Esophagus mucosa (tissue), 1 donor: ENCODE results near the gene MECR. TPM values are rescaled to one million over a fixed set of nuclear protein-coding genes. Genes with fewer than 3 reads are reported as not detected.
A peak's percentile ranks its signal among the peaks of the same experiment; 100 is the strongest.

ENCODE experiments used
- ATAC-seq: fragments of 200-7000 bp; cut with Tn5 transposase; one replicate; pipeline ENCODE4 v1.9.1; 2020
- total RNA-seq: library from RNA; stranded (reverse); gene quantifications from one replicate; pipeline ENCODE4 v1.2.4, GENCODE V29; 2023
- donor health status: DM: yes; HTN: yes; CAD: no.

Gene MECR
- total RNA-seq, 1 donor from 2014 or later, result 21.0 TPM

DNA sequence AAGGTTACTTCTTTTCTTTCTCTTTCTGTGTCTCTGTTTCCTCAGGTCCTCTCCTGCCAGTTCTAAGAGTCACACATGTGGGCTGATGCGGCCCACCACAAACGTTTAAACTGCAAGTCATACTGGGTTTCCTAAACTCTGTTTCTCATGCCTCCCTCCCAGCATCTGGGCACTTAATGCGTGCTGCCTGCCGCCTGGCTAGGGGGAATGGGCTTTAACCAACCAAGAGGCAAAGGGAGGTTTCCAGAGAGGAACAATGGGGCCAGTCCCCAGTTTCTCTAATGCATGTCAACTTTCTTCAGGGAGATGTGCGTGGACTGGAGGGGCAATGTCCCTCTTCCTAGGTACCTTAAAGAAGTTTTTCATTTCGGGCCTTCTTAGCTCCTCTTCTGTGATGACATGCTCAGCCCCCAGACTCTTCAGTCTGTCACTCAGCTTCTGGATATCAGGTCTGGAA is 29.1 kb downstream of the MECR start:
- no peak for ATAC-seq

DNA sequence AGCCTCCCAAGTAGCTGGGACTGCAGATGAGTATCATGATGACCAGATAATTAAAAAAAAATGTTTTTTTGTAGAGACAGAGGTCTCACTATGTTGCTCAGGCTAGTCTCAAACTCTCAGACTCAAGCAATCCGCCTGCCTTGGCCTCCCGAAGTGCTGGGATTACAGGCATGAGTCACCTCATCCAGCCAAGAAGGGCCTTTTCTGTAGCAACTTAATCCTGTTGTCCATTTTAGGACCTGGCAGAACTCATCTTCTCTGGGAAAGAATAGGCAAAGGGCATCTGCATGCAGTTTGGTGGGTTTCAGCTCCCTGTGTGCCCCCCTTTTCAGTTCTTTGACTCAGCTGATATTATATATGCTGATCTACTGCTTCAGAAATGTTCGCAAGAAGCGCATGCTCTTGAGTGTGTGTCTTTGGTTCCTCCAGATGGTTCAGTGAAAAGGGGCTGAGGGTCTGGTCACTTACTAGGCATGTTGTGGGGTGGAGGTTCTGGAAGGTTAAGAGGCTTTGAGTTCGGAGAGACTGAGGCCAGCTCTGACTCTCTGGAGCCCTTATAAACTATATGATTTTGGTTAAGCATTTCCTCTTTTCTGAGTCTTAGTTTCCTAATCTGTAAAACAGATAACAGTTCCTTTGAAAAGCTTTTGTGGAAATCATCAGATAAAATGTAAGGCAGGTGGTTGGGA is 29.7 kb downstream of the MECR start:
- no peak for ATAC-seq

DNA sequence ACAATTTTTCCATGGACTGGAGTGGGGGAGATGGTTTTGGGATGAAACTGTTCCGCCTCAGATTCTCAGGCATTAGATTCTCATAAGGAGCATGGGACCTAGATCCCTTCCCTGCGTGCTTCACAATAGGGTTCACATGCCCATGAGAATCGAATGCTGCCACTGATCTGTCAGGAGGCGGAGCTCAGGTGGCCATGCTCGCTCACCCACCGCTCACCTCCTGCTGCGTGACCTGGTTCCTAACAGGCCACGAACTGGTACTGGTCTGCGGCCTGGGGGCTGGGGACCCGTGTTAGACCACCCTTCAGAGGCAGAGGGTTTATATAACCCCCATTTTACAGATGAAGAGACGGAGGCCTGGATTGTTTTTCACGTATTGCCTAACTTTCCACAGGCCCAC is 32.7 kb downstream of the MECR start:
- no peak for ATAC-seq

DNA sequence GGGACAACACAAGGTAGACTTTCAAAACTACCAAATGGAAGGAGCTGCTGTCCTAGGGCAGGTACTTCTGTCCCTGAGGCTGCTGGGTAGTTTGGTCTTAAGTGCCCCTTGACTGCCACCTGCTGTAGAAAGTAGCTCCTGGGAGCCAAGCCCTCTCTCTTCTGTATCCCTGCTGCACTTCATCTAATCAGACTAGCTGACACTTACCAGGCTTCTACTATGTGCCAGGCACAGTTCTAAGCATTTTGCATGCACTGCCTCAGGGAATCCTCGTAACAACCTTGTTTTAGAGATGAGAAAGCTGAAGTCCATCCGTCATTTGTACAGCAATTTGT is 33.2 kb downstream of the MECR start:
- ATAC-seq, result peak; percentile 70

DNA sequence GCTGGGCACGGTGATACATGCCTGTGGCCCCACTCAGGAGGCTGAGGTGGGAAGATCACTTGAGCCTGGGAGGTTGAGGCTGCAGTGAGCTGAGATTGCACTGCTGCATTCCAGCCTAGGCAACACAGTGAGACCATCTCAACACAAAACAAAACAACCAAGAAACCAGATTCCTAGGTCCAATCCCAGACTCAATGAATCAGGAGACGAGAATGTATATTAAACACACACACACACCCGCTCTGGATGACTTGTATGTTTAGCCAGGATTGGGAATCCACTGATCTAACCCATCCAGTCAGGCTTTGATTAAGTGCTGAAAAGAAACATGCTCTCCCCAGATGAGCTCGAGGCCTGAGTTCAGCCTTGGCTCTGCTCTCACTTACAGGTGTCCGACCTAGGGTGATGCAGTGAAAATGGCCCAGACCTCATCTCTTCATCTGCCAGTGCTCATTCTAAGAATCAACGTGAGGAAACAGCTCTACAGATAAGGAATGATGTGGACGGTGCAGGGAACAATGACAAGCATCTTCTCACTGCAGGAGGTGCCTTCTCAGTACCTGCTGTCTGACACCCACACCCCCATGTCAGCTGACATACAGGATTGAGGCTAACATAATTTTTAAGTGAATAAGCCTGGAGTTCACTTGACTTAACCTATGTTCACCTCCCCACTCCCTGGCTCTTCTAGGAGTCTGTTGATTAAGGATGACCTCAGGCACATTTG is 33.7 kb downstream of the MECR start:
- ATAC-seq, result no peak

DNA sequence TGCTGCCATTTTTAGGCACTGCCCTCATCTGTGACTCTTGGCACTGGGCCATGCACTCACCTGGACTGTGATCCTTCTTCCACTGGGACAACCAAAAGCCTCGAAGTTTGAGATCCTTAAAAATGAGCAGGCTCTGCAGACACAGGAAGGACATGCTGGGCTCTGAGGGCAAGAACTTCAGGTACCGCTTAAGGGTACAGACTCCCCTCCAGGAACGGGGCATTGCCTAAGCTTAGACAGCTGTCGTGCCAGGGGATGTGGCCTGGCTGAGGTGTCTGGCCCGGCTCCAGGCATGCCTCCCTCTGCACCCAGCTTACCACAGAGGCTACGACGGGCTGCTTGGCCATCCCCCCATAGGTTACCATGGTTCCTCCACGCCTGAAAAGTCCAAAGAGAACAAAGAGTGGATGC is 34.8 kb downstream of the MECR start:
- no peak for ATAC-seq

DNA sequence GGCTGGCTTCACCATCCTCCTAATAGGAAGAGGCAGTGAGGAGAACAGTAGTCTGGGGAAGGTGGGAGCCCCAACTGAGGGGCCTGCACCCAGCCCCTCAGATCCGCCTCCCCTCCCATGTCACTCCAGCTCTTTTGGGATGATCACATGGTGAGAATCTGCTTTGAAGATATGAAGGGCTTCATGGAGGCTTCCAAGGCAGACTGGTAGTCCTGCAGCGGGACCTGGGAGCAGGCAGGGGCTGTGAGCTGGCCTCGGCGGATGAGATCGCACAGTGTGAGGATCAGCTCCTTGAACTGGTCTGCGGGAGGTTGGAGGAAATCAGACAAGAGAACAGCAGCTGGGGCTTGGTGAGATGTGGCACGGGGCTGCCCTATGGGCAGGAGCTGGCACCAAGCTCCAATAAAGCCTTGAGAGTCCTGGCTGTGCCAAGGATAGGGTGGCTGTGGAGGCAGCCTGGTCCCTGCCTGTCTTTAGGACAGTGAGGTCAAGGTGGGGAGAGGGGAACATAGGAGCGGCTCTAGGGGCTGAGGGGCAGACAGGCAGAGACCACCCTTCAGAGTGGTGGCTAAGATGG is 36.8 kb downstream of the MECR start:
- no peak for ATAC-seq

DNA sequence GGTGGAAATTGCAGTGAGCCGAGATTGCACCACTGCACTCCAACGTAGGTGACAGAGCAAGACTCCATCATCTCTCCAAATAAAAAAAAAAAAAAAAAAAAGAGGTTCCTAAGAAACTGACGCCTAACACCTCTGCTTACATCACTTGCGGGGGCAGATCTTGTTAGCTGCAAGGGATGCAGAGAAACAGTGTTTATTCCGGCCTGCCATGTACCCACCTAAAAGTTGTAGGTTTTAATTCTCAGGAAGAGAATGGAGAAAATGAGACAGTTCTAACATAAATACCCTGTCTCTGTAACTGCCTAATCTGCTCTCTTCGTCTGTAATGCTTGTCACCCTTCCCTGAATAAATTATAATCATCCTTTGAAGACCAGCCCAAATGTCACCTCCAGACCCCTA is 40.0 kb downstream of the MECR start:
- ATAC-seq, result no peak

DNA sequence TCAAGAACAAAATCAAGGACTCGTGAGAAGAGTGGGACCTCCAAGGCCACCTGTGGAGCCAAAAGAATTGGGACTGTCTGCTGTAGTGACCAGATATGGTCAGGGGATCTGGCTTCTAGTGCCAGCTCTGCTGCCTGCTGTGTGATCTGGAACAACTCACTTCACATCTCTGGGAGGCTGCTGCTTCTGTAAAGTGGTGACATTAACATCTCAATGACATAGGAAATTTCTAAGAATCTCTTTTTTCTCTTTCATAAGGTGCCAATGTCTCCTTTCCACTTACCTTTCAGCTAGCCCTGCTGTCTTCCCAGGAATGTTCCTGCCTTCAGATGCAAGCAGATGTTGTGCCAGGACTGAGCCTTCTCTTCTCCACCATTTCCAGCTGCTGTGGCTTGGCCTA is 44.0 kb downstream of the MECR start:
- no peak for ATAC-seq

DNA sequence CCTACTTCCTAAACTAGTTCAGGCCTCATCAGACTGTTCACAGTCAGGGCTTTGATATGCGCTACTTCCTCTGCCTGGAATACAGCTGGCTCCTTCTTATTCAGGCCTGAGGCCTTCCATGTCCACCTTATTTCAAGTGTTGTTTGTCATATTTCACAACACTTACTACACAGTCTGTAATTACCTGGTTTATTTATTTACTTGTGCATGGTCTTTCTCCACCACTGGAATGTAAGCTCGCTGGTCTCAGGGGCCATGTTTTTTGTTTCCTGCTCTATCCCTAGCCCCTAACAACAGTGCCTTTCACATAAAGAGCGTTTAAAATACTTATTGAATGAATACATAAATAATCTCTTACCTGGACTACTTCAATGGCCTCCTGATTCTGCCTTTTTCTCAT is 44.5 kb downstream of the MECR start:
- ATAC-seq, result no peak

DNA sequence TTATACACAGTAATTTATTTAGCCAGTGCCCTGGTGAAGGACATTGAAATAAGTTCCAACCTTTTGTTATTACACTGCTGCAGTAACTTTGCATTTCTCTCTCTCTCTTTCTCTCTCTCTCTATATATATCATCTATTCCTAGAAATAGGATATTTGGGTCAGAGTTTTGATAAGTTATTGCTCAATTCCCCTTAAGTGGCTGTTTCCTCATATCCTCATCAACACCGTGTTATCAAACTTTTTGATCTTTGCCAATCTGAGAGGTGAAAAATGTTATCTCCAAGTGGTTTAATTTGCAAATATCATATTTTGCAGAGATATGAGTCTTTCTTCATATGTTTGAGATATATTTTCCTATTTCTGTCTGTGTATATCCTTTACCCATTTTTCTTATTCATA is 47.4 kb downstream of the MECR start:
- ATAC-seq, result no peak

DNA sequence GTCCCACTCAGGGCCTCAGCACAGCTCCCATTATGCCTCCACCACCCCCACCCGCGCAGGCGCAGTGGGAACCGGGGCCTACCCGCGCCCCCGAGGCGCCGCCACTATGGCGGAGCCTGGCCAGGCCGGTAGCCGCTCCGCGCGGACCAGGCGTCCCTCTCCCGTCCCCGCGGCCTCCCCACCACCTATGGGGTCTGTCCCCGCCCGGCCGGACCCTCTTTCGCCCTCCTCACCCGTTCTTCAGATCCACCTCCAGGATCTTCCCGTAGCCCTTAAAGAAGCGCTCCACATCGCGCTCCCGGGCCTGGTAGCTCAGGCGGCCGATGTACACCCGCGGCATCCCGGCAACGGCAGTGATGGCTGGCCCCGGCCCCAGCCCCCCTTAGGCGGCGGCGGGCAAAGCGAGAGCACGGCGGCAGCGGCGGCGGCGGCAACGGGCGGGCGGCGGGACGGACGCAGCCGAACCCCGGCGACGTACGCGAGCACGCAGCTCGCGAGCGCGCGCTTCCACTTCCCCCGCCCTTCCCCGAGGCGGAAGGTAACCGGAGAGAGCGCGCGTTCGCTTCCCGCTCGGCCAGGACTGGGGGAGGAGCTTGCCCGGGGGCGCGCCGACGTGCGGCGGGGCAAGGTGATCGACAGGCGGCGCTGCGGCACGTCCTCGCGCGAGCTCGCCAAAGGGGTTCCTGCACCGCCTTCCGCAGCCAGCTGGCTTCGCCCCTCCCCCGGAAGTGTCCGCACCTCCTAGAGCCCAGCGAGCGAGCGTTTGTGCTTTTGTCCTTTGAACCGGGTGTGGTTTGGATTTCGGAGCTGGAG is 49.1 kb downstream of the MECR start, which contains the start of gene SRSF4:
SRSF4 (minus strand) TSS at position 488 of the 813 bp plus-strand sequence; CDS start at position 340, 148 bp downstream.
- peak; percentile 96 for ATAC-seq

DNA sequence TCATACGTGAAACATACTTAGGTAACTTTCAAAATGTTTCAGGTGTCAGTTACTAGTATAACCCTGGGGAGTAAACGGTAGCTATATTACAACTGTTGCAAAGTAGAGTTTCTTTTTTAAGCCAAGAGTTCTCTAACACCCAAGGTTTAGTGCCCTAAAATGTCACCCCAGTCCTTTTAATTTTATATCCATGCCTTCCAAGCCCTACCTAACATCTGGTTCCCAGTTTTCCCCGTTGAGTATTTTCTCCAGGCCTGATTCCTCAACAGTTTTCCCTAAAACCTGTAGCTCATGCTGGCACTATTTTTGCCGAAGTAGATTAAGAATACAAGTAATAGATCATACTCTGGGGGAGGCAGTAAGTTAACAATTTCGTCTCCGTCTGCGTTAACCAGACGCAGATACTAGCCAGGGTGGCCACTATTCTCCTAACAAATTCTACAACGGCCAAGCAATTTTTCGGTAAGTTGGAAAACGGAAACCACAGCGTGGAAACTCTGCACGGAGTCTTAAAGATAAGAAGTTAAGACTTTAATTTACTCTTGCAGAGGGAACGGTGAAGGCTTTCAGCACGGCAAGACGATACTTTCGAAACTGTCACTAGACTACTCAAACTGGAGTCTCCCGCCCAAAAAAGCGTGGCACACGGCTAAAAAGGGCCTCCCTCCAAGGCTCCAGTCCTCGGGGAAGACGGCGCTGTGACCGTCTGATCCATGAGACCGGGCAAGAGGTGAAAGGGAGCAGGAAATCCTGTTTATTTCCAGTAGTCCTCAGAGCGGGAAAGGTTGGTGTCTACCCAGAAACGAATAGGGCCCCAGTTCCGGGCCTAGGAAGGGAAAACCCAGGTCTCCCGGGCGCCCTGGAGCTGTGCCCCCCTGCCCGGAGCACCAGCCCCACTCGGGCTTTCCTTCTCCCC is 50.0 kb downstream of the MECR start:
- no peak for ATAC-seq

DNA sequence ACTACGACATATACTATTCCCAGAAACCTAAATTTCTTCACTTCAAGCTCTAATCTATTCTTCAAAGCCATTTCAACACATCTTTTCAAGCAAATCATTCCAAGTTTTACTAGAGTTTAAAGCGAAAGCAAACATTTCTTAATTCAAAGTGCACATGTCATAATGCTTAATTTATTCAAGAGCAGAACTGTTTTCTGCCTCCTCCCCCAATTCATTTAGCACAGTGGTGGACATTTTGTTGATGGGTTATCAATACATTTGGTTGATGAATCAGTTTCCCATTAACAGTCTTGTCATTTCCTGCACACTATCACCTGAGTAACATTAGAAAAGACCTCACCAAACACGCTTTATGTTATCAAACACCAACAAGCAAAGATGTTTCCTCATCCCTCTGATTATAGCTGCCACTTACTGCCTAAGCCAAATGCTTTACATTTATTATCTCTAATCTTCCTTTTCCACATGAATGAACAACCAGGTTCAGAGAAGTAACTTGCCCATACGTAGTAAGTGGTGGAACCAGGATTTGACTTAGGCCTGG is 51.0 kb downstream of the MECR start:
- ATAC-seq, result no peak

DNA sequence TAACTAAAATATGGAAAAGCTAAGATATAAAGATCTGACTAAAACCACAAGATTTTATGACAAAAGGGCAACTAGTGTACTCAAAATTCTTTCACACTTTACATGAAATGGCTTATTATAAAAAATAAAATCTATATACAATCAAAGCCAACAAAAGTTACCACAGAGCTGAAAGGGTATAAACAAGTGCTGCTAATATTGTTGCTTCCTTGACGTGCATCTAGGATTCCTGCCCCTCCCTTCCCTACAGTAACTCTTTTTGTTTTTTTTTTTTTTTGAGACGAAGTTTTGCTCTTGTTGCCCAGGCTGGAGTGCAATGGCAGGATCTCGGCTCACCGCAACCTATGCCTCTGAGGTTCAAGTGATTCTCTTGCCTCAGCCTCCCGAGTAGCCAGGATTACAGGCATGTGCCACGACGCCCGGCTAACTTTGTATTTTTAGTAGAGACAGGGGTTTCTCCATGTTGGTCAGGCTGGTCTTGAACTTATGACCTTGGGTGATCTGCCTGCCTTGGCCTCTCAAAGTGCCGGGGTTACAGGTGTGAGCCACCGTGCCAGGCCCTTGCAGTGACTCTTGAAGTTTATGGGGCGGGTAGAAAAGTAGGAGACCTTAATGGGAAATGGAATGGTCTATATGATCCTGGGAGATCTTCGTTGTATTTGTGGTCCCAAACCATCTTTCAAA is 53.6 kb downstream of the MECR start:
- ATAC-seq, result no peak

DNA sequence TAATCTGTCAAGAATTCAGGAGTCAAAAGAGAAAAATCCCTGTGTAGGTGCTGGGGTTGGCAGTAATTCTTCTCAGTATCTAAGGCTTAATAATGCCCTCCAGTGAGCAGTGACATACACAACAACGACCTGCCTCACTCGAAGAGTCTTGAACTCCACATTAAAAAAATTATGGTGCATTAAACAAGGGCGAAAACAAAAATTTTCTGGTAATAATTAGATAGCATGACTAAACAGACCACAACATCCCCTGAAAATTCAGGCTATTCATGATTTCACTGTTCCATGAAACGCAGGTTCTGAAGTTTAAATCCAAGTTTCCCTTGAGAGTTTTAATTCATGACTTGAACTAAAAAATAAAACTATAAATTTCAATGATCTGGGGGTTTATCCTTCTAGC is 54.2 kb downstream of the MECR start:
- ATAC-seq, result no peak

DNA sequence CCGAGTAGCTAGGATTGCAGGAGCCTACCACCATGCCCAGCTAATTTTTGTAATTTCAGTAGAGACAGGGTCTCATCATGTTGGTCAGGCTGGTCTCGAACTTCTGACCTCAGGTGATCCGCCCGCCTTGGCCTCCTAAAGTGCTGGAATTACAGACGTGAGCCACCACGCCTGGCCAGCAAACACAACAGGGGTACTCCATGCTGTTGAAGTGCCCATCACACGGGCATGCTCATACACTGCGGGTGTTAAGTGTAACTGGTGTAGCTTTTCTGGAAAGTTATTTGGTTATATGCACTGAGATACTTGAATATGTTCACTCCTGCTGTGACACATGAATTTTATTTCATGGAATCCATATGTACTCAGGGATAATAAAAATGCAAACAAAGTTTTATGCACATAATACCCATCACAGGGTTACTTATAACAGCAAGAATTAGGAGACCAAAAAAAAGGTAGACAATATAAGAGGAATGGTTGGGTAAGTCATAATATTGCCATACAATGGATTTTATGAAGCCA is 58.3 kb downstream of the MECR start:
- no peak for ATAC-seq

DNA sequence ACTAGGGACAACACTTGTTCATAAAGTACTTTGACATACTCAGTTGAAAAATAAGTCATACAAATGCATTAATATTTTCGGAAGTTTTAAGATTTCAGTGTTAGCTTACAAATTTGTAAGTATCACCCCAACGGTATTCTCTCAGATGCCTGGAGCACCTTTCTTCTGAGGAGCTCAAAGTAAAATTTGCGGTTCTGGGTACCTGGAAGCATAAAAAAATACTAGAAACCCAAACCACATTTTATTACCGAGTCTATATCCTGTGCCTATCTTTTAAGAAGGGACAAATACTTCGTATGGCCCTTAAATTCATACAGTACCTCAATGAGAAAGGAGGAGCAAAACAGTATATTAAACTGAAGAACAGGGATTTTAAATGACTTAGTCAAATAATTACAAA is 59.2 kb downstream of the MECR start:
- ATAC-seq, result no peak

DNA sequence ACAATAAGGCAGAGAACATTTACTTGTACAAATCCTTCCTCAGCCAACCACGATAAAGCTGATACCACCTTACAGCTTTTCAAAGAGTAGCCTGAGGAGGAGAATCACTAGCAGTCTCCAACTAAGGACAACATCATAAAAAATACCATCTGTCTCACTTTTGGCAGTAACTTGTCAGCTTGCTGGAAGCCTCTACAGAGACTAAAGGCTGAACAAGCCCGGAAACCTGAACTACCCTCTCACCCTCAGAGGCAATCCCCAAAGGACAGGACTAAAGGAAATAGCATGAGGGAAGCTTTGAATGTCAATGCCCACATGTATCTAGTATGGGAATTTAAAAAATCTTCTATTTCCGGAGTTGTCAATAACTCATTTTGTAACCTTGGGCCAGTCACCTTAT is 59.6 kb downstream of the MECR start:
- ATAC-seq, result no peak

DNA sequence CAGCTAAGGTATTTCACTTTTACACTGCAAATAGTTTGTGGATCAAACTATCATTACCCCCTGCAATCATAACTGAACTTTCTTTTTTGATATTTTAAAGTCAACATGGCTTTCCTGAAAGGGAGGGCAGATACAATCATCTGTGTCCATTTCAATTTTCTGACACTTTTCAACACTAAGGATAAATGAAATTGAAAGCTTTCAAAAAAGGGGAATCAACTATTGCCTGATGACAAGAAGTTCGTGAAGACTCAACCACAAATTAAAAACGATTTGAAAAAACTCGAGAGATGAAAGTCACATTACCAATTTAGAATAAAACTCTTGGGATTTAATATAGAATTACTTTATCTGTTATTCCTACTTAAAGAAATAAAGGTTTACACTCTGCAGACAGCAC is 60.8 kb downstream of the MECR start:
- ATAC-seq, result no peak

DNA sequence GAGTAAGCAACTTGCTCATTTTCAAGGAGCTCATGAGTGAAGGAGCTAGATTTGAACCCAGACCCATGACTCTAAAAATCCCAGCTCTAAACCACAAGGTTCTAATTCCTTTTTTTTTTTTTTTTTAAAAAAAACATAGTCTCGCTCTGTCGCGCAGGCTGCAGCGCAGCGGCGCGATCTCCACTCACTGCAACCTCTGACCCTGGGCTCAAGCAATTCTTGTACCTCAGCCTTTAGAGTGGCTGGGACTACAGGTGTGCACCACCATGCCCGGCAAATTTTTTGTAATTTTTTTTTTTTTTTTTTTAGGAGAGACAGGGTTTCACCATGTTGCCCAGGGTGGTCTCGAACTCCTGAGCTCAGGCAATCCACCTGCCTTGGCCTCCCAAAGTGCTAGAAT is 62.8 kb downstream of the MECR start:
- no peak for ATAC-seq
